Measurements from ENCODE around the gene NRL. TPM values are rescaled to one million over a fixed set of nuclear protein-coding genes. Genes with fewer than 3 reads are reported as not detected.

The NRL gene
- total RNA-seq, 1 experiment from 2014 or later: 1.6 TPM

DNA sequence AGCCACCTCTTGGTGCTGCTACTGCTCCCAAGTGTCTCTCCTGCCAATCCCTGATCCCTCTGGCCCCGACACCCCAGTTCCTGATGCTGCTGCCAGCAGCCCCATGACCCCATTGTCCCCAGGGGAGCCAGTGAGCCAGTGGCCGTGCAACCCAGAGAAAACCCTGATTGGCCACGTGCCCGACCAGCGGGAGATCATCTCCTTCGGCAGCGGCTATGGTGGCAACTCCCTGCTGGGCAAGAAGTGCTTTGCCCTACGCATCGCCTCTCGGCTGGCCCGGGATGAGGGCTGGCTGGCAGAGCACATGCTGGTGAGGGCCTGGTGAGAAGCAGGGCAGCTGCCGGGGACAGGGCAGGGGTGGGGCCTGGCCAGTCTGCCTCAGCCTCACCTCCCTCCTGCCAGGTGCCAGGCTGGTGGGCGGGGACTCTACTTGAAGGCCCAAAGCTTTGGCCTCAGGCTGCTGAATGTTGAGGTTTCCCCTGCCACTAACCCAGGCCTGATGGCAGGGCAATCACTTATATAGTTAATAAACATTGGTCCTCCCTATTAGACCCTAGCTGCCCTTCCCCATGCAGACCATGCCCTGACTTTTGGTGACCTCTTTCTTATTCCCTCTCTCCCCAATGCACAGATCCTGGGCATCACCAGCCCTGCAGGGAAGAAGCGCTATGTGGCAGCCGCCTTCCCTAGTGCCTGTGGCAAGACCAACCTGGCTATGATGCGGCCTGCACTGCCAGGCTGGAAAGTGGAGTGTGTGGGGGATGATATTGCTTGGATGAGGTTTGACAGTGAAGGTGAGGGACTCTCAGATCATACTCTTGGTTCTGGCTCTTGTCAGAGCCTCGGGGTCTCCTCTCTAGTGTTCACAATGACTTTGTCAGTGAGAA lies 15.6 kb downstream of the NRL start:
- no peak for DNase-seq (ENCODE audit: low spot score)

DNA sequence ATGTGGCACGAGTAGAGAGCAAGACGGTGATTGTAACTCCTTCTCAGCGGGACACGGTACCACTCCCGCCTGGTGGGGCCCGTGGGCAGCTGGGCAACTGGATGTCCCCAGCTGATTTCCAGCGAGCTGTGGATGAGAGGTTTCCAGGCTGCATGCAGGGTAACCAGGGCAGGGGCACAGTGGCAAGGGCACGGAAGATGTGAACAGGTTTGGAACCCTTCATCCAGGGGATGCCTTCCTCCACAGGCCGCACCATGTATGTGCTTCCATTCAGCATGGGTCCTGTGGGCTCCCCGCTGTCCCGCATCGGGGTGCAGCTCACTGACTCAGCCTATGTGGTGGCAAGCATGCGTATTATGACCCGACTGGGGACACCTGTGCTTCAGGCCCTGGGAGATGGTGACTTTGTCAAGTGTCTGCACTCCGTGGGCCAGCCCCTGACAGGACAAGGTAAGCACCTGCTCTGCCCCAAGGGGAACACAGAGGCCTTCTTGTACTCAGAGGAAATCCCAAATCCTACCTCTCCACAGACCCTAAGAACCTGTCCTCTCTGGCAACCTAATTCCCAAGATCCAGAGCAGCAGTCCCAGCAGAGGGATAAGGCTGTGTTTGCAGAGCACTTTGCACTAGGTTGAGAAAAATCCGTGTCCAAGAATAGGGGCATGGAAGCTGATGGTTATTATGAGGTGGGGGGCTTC lies 16.4 kb downstream of the NRL start:
- DNase-seq (ENCODE audit: low spot score): no peak

DNA sequence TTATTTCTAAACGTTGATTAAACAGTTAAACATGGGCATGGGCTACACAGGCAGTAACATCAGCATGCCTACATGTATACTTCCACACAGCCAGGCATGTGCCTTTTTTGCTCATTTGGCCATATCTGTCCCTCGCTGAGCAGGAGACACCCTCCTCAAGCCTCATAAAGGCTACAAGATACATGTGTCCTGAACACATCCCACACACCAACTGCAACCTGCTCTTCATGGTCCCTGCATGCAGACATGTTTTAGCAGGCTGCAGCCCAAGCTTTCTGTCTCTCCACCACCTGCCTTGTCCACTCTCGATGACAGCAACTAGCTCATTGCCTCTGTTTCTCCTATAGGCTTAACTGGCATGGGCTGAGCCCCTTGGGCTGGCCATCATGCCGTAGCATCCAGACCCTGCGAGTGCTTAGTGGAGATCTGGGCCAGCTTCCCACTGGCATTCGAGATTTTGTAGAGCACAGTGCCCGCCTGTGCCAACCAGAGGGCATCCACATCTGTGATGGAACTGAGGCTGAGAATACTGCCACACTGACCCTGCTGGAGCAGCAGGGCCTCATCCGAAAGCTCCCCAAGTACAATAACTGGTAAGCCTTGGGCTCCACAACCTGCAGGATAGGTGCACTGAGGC lies 18.1 kb downstream of the NRL start:
- no peak for DNase-seq (ENCODE audit: low spot score)

DNA sequence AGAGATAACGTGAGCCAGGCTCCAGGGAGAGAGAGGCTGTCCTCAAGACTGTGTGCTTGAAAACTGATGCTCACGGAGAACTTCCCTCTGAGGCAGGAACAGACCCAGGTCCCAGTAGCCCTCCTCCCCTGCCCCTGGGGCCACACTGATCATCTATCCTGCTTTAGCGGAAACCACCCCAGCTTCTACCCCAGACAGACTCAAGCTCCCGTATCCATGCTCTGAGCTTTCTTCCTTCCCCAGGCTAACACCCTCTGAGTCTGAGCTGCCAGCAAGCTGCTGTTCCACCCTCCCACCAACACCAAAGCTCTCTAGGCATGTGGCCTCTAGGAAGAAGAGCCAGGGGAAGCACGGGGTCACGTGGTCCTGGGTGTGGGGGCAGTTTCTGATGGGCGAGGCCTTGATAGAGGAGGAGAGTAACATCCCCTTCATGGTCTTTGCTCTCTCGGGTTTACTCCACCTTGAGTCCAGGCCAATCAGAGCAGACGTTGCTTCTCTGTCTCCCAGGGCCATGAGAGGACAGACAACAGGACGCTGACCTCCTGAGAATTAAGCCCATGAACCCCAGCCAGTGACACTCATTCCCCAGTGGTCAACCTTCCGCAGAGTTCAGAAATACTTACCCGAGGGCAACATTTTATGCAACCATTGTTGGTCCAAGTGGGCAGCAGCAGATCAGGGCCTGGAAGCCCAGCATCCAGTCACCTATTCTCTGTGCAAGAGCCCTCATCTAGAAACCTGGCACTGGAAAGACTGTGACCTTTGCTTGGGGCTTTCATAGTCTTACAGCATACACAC lies 19.3 kb downstream of the NRL start:
- peak; percentile 62 for DNase-seq (ENCODE audit: low spot score)

DNA sequence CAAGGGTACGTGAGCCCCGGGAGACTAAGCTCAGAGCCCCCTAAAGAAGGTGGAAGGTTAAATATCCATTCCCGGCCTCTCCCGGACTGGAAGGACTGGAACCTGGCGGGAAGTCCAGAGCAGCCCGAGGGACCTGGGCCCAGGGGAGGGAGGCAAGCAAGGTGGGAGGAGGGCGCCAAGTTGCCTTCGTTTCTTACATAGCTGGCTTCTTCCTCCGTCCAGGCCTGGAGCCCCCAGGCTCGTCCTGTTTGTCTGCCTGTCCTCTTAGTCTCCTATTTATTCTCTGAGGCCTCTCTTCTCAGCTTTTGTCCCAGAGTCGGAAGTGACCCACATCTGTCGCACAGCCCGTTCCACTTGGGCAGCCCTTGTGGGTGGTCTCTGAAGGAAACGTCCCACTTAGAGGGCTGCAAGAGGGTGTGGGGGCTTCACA lies 19.9 kb downstream of the NRL start:
- DNase-seq (ENCODE audit: low spot score): no peak

DNA sequence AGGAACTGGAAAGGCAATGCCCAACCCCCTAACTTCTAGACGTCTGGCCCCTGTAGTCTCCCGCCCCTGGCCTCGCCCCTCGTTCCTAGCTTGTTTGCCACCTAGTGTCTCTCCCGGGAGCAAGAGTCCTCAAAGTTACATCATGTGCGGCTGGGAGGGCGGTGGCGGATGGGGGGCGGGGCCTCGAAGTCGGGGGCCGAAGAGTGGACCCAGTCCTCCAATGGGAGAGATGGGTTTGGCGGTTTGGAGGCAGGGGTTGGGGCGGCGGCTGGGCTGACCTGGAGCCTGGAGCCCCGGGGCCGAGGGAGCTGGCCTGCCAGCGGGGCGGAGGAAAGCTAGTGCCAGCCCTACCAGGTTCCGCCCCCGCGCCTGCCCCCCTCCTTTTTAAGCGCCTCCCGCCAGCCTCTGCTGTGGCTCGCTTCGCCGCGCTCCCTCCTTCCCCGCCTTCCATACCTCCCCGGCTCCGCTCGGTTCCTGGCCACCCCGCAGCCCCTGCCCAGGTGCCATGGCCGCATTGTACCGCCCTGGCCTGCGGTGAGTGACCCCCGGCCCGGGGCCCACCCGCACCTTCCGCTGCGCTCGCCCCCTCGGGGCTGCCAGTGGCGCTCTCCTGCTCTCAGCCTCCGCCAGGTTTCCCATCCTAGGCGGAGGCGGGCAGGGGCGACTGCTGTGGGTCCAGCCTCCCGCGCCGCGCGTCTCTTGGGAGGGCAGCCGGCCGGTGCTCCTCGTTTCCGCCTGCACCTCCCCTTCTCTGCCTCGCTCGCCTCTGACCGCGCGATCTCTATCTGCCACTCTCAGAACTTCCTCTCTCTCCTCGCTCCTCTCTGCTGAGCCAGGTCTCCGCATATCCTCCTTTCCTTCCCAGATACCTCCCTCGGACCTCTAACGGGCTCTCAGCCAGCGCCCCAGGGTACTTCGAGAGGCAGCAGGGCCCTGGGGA lies 20.6 kb downstream of the NRL start, which contains the start of gene PCK2:
PCK2 (plus strand) TSS at position 411 of the 940 bp plus-strand sequence; CDS start at position 506, 95 bp downstream.
- peak; percentile 93 for DNase-seq (ENCODE audit: low spot score)

DNA sequence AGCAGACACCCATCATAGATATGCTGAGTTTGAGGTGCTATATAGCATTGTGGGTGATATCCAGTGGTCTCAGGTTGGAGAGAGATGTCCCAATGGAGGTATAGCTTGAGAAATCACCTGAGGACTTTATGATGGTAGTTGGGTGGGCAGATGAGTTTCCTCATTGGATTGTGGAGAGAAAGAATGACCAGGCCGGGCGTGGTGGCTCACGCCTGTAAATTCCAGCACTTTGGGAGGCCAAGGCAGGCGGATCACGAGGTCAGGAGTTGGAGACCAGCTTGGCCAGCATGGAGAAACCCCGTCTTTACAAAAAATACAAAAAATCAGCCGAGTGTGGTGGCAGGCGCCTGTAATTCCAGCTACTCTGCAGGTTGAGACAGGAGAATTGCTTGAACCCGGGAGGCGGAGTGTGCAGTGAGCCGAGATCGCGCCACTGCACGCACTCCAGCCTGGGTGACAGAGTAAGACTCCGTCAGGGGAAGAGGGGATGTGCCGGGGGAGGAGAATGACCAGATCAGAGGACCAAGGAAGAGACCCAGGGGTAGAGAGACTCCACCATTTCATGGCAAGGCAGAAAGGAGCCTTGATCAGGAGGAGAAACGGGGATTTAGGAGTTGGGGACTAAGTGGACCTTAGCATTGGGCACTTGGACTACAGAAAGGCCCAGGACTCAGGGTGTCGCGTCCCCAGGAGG lies 21.4 kb downstream of the NRL start:
- no peak for DNase-seq (ENCODE audit: low spot score)

DNA sequence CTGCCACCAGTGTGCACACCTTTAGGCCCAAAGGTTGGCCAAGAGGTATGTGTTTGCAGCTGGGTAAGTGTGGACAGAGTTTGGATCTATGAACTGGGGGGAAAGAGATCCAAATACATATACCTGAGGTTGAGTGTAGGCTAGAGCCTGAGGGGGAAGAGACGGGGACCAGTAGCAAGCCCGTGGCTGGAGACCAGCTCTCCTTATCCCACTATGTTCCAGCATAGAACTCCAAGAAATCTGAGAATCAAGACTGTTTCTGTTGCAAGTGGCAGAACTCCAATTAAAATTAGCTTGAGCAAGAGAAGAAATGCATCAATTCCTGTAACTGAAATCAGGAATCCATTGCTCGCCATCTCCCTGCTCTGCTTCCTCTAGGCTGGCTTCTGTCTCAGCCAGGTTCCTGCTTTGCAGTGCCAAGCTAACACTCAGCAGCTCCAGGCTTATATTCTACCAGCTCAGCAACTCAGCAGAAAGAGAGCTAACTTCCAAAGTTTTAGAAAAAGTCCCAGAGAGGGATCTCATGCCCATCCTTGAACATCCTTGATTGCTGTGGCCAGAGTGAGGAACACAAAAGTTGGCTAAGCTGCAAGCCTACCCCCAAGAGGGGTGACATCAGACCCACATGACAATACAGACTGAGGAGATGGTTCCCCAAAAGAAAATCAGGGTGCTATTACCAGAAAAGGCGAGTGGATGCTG lies 22.1 kb downstream of the NRL start:
- no peak for DNase-seq (ENCODE audit: low spot score)

DNA sequence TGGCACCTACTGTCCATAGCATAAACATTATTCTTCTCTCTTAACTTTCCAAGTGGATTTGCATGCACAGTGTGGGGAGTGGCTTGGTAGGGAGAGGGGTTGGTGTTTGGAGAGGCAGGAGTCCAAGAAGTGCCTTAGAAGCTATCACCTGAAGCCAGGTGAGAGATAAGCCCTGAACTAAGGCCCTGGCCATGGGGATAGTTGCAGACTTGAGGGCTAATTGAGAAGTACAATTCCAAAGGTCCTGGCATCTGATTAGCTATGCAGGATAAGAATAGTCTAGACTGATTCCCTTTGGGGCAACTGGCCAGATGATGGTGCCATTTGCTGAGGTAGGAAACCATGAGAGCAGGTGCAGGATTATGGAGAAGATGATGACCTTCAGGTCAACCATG lies 22.6 kb downstream of the NRL start:
- DNase-seq (ENCODE audit: low spot score): no peak

DNA sequence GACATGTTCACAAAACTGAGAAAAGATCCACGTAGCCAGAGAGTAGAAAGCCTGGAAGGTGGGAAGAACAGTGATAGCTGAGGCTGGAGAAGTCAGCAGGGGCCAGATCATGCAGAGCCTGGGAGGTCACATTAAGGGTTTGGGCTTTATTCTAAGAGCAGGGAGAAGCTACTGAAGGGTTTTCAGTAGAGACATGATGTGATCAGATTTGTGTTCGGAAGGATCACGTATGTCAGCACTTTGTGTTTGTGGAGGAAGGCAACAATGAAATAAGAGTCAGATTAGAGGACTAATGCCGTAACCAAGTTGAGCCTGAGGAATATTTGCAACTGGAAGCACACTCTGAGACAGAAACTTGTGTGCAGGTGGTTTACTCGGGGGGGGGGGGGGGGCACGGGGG lies 24.9 kb downstream of the NRL start:
- no peak for DNase-seq (ENCODE audit: low spot score)

DNA sequence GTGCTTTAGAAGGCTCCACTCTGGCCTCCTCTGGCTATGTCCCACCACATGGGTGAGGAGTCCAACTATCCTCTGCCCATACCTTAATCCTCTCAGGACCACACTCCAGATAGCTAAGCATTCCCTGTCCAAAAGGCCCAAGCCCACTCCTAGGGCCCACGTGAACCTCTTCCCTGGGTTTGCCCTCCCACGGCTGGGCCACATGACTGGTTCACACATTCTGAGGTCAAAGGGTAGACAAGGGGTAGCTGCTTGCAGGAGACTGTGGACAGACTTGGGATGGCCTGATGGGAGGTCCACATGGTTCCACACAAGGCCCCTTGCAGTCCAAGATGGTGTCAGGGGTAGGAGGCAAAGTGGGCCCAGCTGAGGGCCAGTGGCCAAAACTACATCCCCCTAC lies 26.7 kb downstream of the NRL start:
- DNase-seq (ENCODE audit: low spot score): no peak

DNA sequence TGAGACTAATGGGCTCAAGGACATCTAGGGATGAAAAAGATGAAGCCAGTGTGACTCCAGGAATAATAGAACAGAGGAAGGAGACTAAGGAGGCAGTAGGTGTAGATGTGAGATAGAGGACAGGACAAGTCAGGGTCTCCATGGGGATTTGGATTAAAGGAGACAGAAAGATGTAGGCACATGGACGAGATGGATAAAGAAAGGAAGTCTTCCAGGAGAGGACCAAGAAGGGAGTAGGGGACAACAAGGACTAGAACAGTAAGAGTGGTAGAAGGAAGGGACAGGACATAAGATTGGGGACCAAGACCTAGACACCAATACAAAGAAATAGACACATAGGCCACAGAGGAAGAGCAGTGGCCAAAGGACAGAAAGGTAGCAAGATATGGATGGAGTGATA lies 27.7 kb downstream of the NRL start:
- DNase-seq (ENCODE audit: low spot score): no peak

DNA sequence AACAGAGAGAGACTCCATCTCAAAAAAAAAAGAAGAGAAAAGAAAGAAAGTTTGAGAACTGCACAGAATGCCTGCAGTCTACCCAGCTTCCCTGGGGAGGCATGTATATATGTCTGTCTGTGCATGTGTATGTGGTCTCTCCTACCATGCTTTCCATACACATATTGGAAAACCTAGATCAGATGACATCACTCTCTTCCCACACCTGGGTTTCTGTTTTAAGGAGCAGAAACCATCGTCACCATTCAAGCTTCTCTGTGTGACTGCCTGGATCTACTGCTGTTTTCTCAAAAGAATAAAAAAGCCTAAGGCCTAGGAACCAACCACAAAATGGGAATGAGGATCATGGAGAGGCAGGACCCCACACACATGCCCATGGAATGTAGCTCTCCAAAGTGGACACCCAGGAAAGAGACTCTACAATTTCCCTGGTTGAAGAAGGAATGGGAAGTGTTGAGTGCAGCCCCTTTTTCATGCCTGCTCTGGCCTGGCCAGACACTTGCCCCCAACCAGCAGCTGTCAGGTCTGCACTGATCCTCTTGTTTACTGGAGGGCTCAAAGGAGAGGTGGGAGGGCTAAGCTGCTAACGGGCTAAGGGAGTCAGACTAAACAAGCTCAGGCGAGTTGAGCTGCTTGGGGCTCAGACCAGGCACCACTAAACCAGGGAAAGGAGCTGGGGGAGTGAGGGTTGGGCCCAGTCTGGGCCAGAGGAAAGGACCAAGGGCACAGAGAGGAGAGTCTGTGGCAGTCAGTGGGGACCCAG lies 28.4 kb downstream of the NRL start:
- DNase-seq (ENCODE audit: low spot score): no peak

DNA sequence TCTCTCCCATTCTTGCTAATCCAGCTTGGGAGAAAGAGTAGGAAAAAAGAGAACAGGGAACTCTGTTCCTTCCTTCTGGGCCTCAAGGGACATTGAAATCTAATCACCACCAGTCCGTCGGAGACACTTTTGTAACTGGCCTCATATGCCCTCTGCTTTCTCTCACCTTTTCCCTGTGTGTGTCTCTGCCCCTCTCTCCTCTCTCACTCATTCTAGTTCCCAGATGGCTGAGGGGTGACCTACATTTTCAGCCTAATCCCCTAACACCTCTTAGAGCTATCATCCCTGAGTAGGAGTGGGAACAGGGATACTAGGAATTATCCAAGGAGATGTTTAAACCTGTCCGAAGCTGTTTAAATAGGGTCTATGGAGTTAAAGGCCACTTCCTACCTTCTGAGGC lies 29.5 kb downstream of the NRL start:
- DNase-seq (ENCODE audit: low spot score): no peak

DNA sequence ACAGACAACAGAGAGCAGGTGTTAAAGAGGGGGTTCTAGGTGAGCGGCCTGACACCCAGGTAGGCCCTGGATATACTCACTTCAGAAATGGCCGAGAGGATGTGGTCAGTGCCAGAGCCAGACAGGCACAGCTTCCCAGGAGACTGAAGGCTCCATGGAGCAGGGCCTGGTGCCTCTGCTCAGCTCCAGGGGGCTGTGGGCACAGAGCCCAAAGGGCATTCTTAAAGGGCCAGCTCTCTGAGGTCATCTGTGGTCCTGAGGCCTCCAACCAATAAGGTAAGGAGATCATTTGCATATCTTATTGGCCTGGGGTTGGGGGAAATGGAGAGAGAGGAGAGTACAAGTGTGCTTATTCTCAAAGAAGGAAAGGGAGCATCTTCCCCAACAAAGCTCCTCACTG lies 30.3 kb downstream of the NRL start:
- DNase-seq (ENCODE audit: low spot score): no peak

DNA sequence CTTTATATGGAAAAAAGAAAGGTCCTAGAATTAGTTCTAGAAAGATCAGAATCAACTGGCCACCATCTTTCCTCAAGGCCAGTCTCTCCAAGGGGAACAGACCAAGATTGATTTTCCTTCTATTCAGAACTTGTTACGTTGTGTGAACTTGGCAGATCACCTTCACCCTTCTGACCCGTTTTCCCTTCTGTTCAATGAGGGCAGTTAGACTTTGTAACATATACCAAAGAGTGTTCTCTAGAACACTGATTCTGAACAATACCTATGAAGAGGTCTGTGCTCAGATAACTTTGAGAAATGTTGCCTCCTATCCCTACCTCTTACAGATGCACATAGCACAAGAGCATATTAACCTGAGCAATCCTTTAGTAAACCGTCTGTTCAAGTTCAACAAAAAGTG lies 31.3 kb downstream of the NRL start:
- DNase-seq (ENCODE audit: low spot score): no peak

DNA sequence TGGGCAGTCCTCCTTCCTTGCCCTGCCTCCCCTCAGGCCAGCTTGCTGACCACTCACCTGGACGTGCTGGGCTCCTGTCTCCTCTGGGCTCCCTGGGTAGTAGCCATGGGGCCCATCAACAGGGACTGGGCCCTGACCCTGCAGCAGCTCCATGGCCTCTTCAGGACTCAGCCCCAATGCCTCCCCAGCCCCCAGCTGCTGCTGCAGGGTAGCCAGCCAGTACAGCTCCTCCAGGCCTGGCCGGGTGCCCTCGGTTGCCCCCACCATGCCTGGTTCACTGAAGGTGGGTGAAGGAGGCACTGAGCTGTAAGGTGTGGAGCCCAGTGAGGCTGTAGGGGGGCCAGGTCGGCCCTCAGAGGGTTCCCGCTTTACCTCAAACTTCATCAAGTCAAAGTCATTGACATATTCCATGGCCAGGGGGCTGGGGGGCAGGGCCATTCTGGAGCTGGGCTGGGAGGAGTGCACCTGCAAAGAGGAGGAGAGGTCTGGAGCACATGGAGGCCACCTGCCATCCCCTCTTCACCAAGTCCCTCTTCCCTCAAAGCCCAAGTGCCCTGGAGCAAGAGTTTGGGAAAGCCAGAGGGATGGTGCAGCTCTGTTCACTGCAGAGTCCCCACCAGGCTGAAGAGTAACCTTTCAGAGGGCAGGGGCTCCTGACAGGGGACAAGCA lies 32.2 kb downstream of the NRL start:
- no peak for DNase-seq (ENCODE audit: low spot score)

DNA sequence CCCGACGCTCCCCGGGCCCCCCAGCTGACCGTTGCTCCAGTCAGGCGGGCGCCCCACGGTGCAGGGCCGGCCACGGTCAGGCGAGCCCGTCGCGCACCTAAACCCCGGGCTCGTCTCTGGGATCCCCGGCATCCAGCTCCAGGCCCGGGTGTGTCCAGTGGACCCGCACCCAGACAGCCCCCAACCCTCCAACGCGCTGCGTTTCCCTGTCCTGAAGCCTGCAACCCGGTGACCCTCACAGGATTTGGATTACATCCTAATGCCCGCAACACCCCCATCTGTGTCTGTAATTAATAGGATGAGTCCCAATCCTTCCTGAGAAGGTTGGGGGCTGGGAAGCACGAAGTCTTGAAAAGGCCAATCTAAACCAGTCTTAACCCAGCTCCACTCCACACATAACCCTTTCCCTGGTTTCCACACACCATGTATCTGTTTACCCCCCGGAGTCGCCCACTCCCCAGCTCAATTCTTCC lies 33.0 kb downstream of the NRL start:
- no peak for DNase-seq (ENCODE audit: low spot score)

Measured in H4 (cell line).